Activated naive CD8-positive, alpha-beta T cell treated with anti-CD3 and anti-CD28 coated beads for 36 hours (primary cell): ENCODE data around the gene ACER2. TPM values are rescaled to one million over a fixed set of nuclear protein-coding genes. Genes with fewer than 3 reads are reported as not detected.
"Not testable (repeated sequence)": the region's sequence is repeated elsewhere in the genome, so short reads cannot be mapped to it uniquely, and the experiment has no call there.

ENCODE experiments used
- DNase-seq: peaks from one replicate; pipeline ENCODE4 v3.0.0; 2021
- H3K27ac Mint-ChIP-seq: one replicate; pipeline ENCODE4 v1.8.0; 2022; ENCODE audit warnings: mild to moderate bottlenecking, moderate library complexity, mixed read lengths
- H3K27me3 Mint-ChIP-seq: one replicate; pipeline ENCODE4 v1.8.0; 2022; ENCODE audit warnings: mild to moderate bottlenecking, mixed read lengths
- H3K36me3 Mint-ChIP-seq: one replicate; pipeline ENCODE4 v1.8.0; 2021; ENCODE audit warnings: mild to moderate bottlenecking, mixed read lengths
- H3K4me1 Mint-ChIP-seq: one replicate; pipeline ENCODE4 v1.8.0; 2021; ENCODE audit warnings: mixed read lengths
- H3K4me3 Mint-ChIP-seq: one replicate; pipeline ENCODE4 v1.8.0; 2022; ENCODE audit warnings: mild to moderate bottlenecking, moderate library complexity, mixed read lengths
- H3K9me3 Mint-ChIP-seq: one replicate; pipeline ENCODE4 v1.8.0; 2022; ENCODE audit warnings: mixed read lengths
- total RNA-seq, 2 experiments: library from RNA; stranded (reverse); gene quantifications; one replicate each; pipeline ENCODE4 v1.2.3, GENCODE V29; 2021

ACER2 gene
- total RNA-seq, 2 experiments from 2014 or later = 1.3 to 1.5 TPM

GRCh38 chr9:19387317-19387716 is 21.5 kb upstream of the ACER2 start:
- no peaks in the 10 kb centered on the region for H3K36me3 Mint-ChIP-seq
- no peaks in the 10 kb centered on the region for H3K4me1 Mint-ChIP-seq
- peaks cover 4% of the 10 kb centered on the region for H3K27me3 Mint-ChIP-seq
- H3K27ac Mint-ChIP-seq = no peak overlapping the region
- DNase-seq = no peak
- H3K4me3 Mint-ChIP-seq = no peak overlapping the region
- no peaks in the 10 kb centered on the region for H3K9me3 Mint-ChIP-seq

GRCh38 chr9:19389539-19389938 is 19.3 kb upstream of the ACER2 start:
- not testable (repeated sequence) for H3K9me3 Mint-ChIP-seq, H3K27me3 Mint-ChIP-seq, H3K4me3 Mint-ChIP-seq, H3K36me3 Mint-ChIP-seq, DNase-seq, H3K27ac Mint-ChIP-seq, H3K4me1 Mint-ChIP-seq

GRCh38 chr9:19397845-19398244 is 11.0 kb upstream of the ACER2 start:
- Mint-ChIP-seq H3K4me1 (no peaks in the 10 kb centered on the region), H3K4me3 (no peak overlapping the region), H3K9me3 (peaks cover 2% of the 10 kb centered on the region), H3K27me3 (no peaks in the 10 kb centered on the region), H3K27ac (no peak overlapping the region), H3K36me3 (no peaks in the 10 kb centered on the region)
- no peak for DNase-seq

- not testable (repeated sequence) for H3K27ac Mint-ChIP-seq, H3K4me3 Mint-ChIP-seq, DNase-seq, H3K4me1 Mint-ChIP-seq, H3K9me3 Mint-ChIP-seq, H3K36me3 Mint-ChIP-seq, H3K27me3 Mint-ChIP-seq
Observed at GRCh38 chr9:19403231-19403630, 5.6 kb upstream of the ACER2 start.

- no peak overlapping the region for H3K27ac Mint-ChIP-seq
- no peaks in the 10 kb centered on the region for H3K27me3 Mint-ChIP-seq
- peaks cover 8% of the 10 kb centered on the region for H3K4me1 Mint-ChIP-seq
- peaks cover 4% of the 10 kb centered on the region for H3K9me3 Mint-ChIP-seq
- H3K36me3 Mint-ChIP-seq = no peaks in the 10 kb centered on the region
- H3K4me3 Mint-ChIP-seq = no peak overlapping the region
- DNase-seq = no peak
Observed at GRCh38 chr9:19404283-19405075, 4.3 kb upstream of the ACER2 start.

GRCh38 chr9:19405771-19406170 is 3.0 kb upstream of the ACER2 start:
- Mint-ChIP-seq H3K36me3 (no peaks in the 10 kb centered on the region), H3K27me3 (no peaks in the 10 kb centered on the region), H3K4me1 (peaks cover 15% of the 10 kb centered on the region), H3K27ac (no peak overlapping the region), H3K9me3 (peaks cover 4% of the 10 kb centered on the region), H3K4me3 (no peak overlapping the region)
- DNase-seq = no peak

GRCh38 chr9:19408316-19408692 is 505 bp upstream of the ACER2 start:
- Mint-ChIP-seq H3K4me3 (peak overlapping the region; percentile 96), H3K4me1 (peaks cover 15% of the 10 kb centered on the region), H3K36me3 (no peaks in the 10 kb centered on the region), H3K27me3 (no peaks in the 10 kb centered on the region), H3K27ac (no peak overlapping the region), H3K9me3 (peaks cover 1% of the 10 kb centered on the region)
- DNase-seq = no peak

- peaks cover 2% of the 10 kb centered on the region for H3K36me3 Mint-ChIP-seq
- DNase-seq = peak; percentile 28
- peaks cover 15% of the 10 kb centered on the region for H3K4me1 Mint-ChIP-seq
- H3K27ac Mint-ChIP-seq = peak overlapping the region; percentile 68
- no peaks in the 10 kb centered on the region for H3K9me3 Mint-ChIP-seq
- peak overlapping the region; percentile 96 for H3K4me3 Mint-ChIP-seq
- no peaks in the 10 kb centered on the region for H3K27me3 Mint-ChIP-seq
Observed at GRCh38 chr9:19409401-19410194, 789 bp downstream of the ACER2 start.

- DNase-seq = no peak
- Mint-ChIP-seq H3K4me1 (peaks cover 15% of the 10 kb centered on the region), H3K36me3 (peaks cover 2% of the 10 kb centered on the region), H3K4me3 (peak overlapping the region; percentile 96), H3K27ac (no peak overlapping the region), H3K9me3 (no peaks in the 10 kb centered on the region), H3K27me3 (no peaks in the 10 kb centered on the region)
Observed at GRCh38 chr9:19410195-19410503, 1.3 kb downstream of the ACER2 start.

GRCh38 chr9:19410594-19410993 is 1.8 kb downstream of the ACER2 start:
- no peaks in the 10 kb centered on the region for H3K9me3 Mint-ChIP-seq
- H3K4me3 Mint-ChIP-seq = no peak overlapping the region
- peaks cover 15% of the 10 kb centered on the region for H3K4me1 Mint-ChIP-seq

GRCh38 chr9:19411316-19411715 is 2.5 kb downstream of the ACER2 start:
- Mint-ChIP-seq H3K36me3 (peaks cover 4% of the 10 kb centered on the region), H3K4me3 (no peak overlapping the region), H3K27ac (no peak overlapping the region)

More at GRCh38 chr9:19410594-19410993, 1.8 kb downstream of the ACER2 start:
- DNase-seq = no peak
- H3K36me3 Mint-ChIP-seq = peaks cover 2% of the 10 kb centered on the region
- no peak overlapping the region for H3K27ac Mint-ChIP-seq
- no peaks in the 10 kb centered on the region for H3K27me3 Mint-ChIP-seq

GRCh38 chr9:19413456-19413855 is 4.6 kb downstream of the ACER2 start:
- H3K27me3 Mint-ChIP-seq, H3K9me3 Mint-ChIP-seq, DNase-seq, H3K4me1 Mint-ChIP-seq, H3K27ac Mint-ChIP-seq, H3K4me3 Mint-ChIP-seq: not testable (repeated sequence)
- peaks cover 14% of the 10 kb centered on the region for H3K36me3 Mint-ChIP-seq

More at GRCh38 chr9:19411316-19411715, 2.5 kb downstream of the ACER2 start:
- H3K9me3 Mint-ChIP-seq = no peaks in the 10 kb centered on the region
- peaks cover 15% of the 10 kb centered on the region for H3K4me1 Mint-ChIP-seq
- no peaks in the 10 kb centered on the region for H3K27me3 Mint-ChIP-seq
- DNase-seq = no peak

GRCh38 chr9:19416143-19416542 is 7.3 kb downstream of the ACER2 start:
- H3K4me1 Mint-ChIP-seq = no peaks in the 10 kb centered on the region
- no peak overlapping the region for H3K27ac Mint-ChIP-seq
- no peak overlapping the region for H3K4me3 Mint-ChIP-seq
- H3K9me3 Mint-ChIP-seq = peaks cover 2% of the 10 kb centered on the region
- H3K27me3 Mint-ChIP-seq = no peaks in the 10 kb centered on the region
- no peak for DNase-seq
- peaks cover 14% of the 10 kb centered on the region for H3K36me3 Mint-ChIP-seq

- H3K9me3 Mint-ChIP-seq = peaks cover 2% of the 10 kb centered on the region
- peaks cover 4% of the 10 kb centered on the region for H3K4me1 Mint-ChIP-seq
- peaks cover 13% of the 10 kb centered on the region for H3K36me3 Mint-ChIP-seq
- H3K4me3 Mint-ChIP-seq = no peak overlapping the region
- H3K27ac Mint-ChIP-seq = no peak overlapping the region
- no peaks in the 10 kb centered on the region for H3K27me3 Mint-ChIP-seq
- DNase-seq = no peak
Observed at GRCh38 chr9:19420877-19421276, 12.1 kb downstream of the ACER2 start.

- Mint-ChIP-seq H3K27me3 (no peaks in the 10 kb centered on the region), H3K4me1 (peaks cover 4% of the 10 kb centered on the region), H3K27ac (no peak overlapping the region), H3K9me3 (peaks cover 2% of the 10 kb centered on the region), H3K4me3 (no peak overlapping the region), H3K36me3 (peaks cover 6% of the 10 kb centered on the region)
- no peak for DNase-seq
Observed at GRCh38 chr9:19423163-19423562, 14.4 kb downstream of the ACER2 start.
